HEK293 (cell line): ENCODE data around the gene HOXD10.

ENCODE experiments used
- GLI2 ChIP-seq: fragments of 450-650 bp; formaldehyde crosslinking; IDR thresholded peaks from 2 replicates; pipeline ENCODE4; 2017; ENCODE audit warnings: missing biosample characterization, missing genetic modification characterization, low read depth, borderline replicate concordance
- GLIS2 ChIP-seq: fragments of 450-650 bp; formaldehyde crosslinking; IDR thresholded peaks from 2 replicates; pipeline ENCODE4 v1.5.1; 2016; ENCODE audit warnings: missing biosample characterization, missing genetic modification characterization
- MEIS1 ChIP-seq: sonication (generic); formaldehyde crosslinking; IDR thresholded peaks from 2 replicates; pipeline ENCODE4 v1.8.1; 2022; ENCODE audit warnings: missing genetic modification reagents, mild to moderate bottlenecking, borderline replicate concordance
- SP7 ChIP-seq: fragments of 450-650 bp; formaldehyde crosslinking; IDR thresholded peaks from 2 replicates; pipeline ENCODE4 v1.5.1; 2016; ENCODE audit warnings: missing biosample characterization, missing genetic modification characterization
- ZFHX2 ChIP-seq: fragments of 450-650 bp; formaldehyde crosslinking; conservative IDR thresholded peaks from 2 replicates; pipeline ENCODE4 v1.5.1; 2016; ENCODE audit warnings: missing biosample characterization, missing genetic modification characterization
- ZNF121 ChIP-seq: fragments of 450-650 bp; formaldehyde crosslinking; IDR thresholded peaks from 2 replicates; pipeline ENCODE4 v1.5.1; 2016; ENCODE audit warnings: missing biosample characterization, missing genetic modification characterization
- ZNF146 ChIP-seq: fragments of 450-650 bp; formaldehyde crosslinking; IDR thresholded peaks from 2 replicates; pipeline ENCODE4 v1.5.1; 2016; ENCODE audit warnings: missing biosample characterization, missing genetic modification characterization
- ZNF174 ChIP-seq: fragments of 450-650 bp; formaldehyde crosslinking; IDR thresholded peaks from 2 replicates; pipeline ENCODE4 v1.5.0; 2017; ENCODE audit warnings: missing biosample characterization, mild to moderate bottlenecking, missing genetic modification characterization
- ZNF23 ChIP-seq: fragments of 450-650 bp; formaldehyde crosslinking; IDR thresholded peaks from 2 replicates; pipeline ENCODE4 v1.5.1; 2016; ENCODE audit warnings: missing biosample characterization, missing genetic modification characterization, borderline replicate concordance
- ZNF341 ChIP-seq: fragments of 450-650 bp; formaldehyde crosslinking; IDR thresholded peaks from 2 replicates; pipeline ENCODE4; 2016; ENCODE audit warnings: low read depth, missing biosample characterization, missing genetic modification characterization
- ZNF366 ChIP-seq: fragments of 450-650 bp; formaldehyde crosslinking; conservative IDR thresholded peaks from 2 replicates; pipeline ENCODE4 v1.5.1; 2016; ENCODE audit warnings: missing biosample characterization, missing genetic modification characterization
- ZNF610 ChIP-seq: fragments of 450-650 bp; formaldehyde crosslinking; IDR thresholded peaks from 2 replicates; pipeline ENCODE4 v1.5.1; 2016; ENCODE audit warnings: missing biosample characterization, missing genetic modification characterization, borderline replicate concordance
- ZNF654 ChIP-seq: fragments of 450-650 bp; formaldehyde crosslinking; IDR thresholded peaks from 2 replicates; pipeline ENCODE4 v1.5.1; 2016; ENCODE audit warnings: low read depth, missing biosample characterization, missing genetic modification characterization
- ZNF830 ChIP-seq: fragments of 450-650 bp; IDR thresholded peaks from 2 replicates; pipeline ENCODE4 v1.5.0; 2018; ENCODE audit warnings: missing biosample characterization, missing genetic modification characterization, low read depth, mild to moderate bottlenecking, moderate library complexity
- ZSCAN30 ChIP-seq: fragments of 450-650 bp; IDR thresholded peaks from 2 replicates; pipeline ENCODE4 v1.5.1; 2018; ENCODE audit warnings: missing biosample characterization, mild to moderate bottlenecking, missing genetic modification characterization, moderate library complexity
- TF ChIP-seq, protein P1 (sequence below): fragments of 450-650 bp; formaldehyde crosslinking; IDR thresholded peaks from 2 replicates; pipeline ENCODE4 v1.5.1; 2017; ENCODE audit warnings: missing biosample characterization, missing genetic modification characterization
- TF ChIP-seq, protein P2 (sequence below): fragments of 450-650 bp; formaldehyde crosslinking; IDR thresholded peaks from 2 replicates; pipeline ENCODE4; 2016; ENCODE audit warnings: missing biosample characterization, missing genetic modification characterization
- TF ChIP-seq, protein P3 (sequence below): fragments of 450-650 bp; formaldehyde crosslinking; conservative IDR thresholded peaks from 2 replicates; pipeline ENCODE4 v1.5.1; 2016; ENCODE audit warnings: low read depth, missing biosample characterization, missing genetic modification characterization
- TF ChIP-seq, protein P4 (sequence below): fragments of 450-650 bp; formaldehyde crosslinking; IDR thresholded peaks from 2 replicates; pipeline ENCODE4 v1.5.1; 2016; ENCODE audit warnings: missing biosample characterization, missing genetic modification characterization
- TF ChIP-seq, protein P5 (sequence below): fragments of 450-650 bp; formaldehyde crosslinking; IDR thresholded peaks from 2 replicates; pipeline ENCODE4 v1.5.1; 2016; ENCODE audit warnings: missing biosample characterization, missing genetic modification characterization, borderline replicate concordance
- TF ChIP-seq, protein P6 (sequence below): fragments of 450-650 bp; formaldehyde crosslinking; IDR thresholded peaks from 2 replicates; pipeline ENCODE4 v1.5.1; 2016; ENCODE audit warnings: missing biosample characterization, missing genetic modification characterization
- TF ChIP-seq, protein P7 (sequence below): fragments of 450-650 bp; formaldehyde crosslinking; IDR thresholded peaks from 2 replicates; pipeline ENCODE4 v1.5.1; 2016; ENCODE audit warnings: missing biosample characterization, missing genetic modification characterization, low read depth

The HOXD10 gene

DNA sequence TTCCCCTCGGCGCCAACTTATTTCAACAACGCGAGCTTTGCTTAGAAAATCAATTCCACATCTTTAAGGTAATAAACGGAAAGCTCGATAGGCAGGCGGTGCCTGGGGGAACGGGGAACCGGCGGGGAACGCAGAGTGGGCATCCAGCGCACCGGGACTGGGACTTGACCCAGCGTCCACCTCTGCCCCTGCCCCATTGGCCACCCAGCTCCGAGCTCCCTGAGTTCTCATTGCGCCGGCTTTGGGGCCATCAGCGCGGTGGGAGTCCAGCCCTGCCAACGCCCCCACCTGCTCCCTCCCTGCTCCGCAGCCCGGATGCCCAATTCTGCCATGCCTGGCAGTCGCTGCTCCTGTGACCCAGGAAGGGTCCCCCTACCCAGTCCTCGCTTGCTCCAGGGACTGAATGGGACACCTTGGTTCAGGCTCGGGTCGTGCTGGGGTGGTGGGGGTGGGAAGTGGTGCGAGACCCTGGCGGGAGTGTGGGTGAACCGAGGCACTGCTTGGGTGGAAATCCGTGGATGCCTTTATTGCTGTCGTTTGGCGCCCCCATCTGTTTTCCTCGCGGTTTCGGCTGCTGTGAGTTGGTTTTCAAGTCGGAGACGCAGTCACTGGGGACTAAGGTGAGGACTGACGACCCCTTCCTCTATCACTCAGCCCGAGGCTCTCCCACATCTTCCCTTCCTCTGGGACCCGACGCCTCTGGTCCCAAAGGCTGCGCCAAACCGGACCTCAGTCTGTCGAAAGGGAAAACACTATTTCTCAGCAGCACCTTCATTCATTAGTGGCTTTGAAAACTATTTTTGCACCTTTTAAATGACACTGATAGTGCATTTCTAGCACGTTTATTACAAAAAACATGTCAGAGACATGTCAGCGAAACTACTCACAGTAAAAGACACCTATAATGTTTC, 30.5 kb upstream of the HOXD10 start (continued):
- no peak for TF ChIP-seq ZNF23 (tag by site-specific recombination)
- TF ChIP-seq SP7 (tag by site-specific recombination) = no peak
- TF ChIP-seq GLIS2 = peak; percentile 39; the same call in 1 of the 2 replicates
- TF ChIP-seq ZSCAN30 = no peak
- TF ChIP-seq ZNF341 (tag by site-specific recombination) = no peak
- TF ChIP-seq ZNF366 (tag by site-specific recombination) = no peak
- no peak for TF ChIP-seq ZNF610 (tag by site-specific recombination)
- peak; percentile 82 for TF ChIP-seq ZNF654 (tag by site-specific recombination)
- TF ChIP-seq, protein P1, sequence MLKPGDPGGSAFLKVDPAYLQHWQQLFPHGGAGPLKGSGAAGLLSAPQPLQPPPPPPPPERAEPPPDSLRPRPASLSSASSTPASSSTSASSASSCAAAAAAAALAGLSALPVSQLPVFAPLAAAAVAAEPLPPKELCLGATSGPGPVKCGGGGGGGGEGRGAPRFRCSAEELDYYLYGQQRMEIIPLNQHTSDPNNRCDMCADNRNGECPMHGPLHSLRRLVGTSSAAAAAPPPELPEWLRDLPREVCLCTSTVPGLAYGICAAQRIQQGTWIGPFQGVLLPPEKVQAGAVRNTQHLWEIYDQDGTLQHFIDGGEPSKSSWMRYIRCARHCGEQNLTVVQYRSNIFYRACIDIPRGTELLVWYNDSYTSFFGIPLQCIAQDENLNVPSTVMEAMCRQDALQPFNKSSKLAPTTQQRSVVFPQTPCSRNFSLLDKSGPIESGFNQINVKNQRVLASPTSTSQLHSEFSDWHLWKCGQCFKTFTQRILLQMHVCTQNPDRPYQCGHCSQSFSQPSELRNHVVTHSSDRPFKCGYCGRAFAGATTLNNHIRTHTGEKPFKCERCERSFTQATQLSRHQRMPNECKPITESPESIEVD (tag by site-specific recombination) = no peak
- no peak for TF ChIP-seq ZNF121 (tag by site-specific recombination)
- no peak for TF ChIP-seq MEIS1
- TF ChIP-seq, protein P2, sequence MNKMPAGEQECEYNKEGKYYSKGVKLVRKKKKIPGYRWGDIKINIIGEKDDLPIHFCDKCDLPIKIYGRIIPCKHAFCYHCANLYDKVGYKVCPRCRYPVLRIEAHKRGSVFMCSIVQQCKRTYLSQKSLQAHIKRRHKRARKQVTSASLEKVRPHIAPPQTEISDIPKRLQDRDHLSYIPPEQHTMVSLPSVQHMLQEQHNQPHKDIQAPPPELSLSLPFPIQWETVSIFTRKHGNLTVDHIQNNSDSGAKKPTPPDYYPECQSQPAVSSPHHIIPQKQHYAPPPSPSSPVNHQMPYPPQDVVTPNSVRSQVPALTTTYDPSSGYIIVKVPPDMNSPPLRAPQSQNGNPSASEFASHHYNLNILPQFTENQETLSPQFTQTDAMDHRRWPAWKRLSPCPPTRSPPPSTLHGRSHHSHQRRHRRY (tag by site-specific recombination) = no peak
- TF ChIP-seq, protein P3, sequence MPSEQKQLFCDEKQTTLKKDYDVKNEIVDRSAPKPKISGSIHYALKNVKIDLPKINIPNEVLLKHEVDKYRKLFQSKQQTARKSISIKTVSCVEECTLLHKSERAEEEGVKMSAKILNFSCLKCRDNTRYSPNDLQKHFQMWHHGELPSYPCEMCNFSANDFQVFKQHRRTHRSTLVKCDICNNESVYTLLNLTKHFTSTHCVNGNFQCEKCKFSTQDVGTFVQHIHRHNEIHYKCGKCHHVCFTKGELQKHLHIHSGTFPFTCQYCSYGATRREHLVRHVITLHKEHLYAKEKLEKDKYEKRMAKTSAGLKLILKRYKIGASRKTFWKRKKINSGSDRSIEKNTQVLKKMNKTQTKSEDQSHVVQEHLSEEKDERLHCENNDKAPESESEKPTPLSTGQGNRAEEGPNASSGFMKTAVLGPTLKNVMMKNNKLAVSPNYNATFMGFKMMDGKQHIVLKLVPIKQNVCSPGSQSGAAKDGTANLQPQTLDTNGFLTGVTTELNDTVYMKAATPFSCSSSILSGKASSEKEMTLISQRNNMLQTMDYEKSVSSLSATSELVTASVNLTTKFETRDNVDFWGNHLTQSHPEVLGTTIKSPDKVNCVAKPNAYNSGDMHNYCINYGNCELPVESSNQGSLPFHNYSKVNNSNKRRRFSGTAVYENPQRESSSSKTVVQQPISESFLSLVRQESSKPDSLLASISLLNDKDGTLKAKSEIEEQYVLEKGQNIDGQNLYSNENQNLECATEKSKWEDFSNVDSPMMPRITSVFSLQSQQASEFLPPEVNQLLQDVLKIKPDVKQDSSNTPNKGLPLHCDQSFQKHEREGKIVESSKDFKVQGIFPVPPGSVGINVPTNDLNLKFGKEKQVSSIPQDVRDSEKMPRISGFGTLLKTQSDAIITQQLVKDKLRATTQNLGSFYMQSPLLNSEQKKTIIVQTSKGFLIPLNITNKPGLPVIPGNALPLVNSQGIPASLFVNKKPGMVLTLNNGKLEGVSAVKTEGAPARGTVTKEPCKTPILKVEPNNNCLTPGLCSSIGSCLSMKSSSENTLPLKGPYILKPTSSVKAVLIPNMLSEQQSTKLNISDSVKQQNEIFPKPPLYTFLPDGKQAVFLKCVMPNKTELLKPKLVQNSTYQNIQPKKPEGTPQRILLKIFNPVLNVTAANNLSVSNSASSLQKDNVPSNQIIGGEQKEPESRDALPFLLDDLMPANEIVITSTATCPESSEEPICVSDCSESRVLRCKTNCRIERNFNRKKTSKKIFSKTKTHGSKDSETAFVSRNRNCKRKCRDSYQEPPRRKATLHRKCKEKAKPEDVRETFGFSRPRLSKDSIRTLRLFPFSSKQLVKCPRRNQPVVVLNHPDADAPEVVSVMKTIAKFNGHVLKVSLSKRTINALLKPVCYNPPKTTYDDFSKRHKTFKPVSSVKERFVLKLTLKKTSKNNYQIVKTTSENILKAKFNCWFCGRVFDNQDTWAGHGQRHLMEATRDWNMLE (tag by site-specific recombination) = no peak
- no peak for TF ChIP-seq GLI2 (tag by site-specific recombination)
- TF ChIP-seq ZNF174 (tag by site-specific recombination) = no peak
- no peak for TF ChIP-seq ZNF146 (tag by site-specific recombination)
- no peak for TF ChIP-seq ZNF830 (tag by site-specific recombination)
- TF ChIP-seq, protein P4, sequence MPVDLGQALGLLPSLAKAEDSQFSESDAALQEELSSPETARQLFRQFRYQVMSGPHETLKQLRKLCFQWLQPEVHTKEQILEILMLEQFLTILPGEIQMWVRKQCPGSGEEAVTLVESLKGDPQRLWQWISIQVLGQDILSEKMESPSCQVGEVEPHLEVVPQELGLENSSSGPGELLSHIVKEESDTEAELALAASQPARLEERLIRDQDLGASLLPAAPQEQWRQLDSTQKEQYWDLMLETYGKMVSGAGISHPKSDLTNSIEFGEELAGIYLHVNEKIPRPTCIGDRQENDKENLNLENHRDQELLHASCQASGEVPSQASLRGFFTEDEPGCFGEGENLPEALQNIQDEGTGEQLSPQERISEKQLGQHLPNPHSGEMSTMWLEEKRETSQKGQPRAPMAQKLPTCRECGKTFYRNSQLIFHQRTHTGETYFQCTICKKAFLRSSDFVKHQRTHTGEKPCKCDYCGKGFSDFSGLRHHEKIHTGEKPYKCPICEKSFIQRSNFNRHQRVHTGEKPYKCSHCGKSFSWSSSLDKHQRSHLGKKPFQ (tag by site-specific recombination) = no peak
- TF ChIP-seq, protein P5, sequence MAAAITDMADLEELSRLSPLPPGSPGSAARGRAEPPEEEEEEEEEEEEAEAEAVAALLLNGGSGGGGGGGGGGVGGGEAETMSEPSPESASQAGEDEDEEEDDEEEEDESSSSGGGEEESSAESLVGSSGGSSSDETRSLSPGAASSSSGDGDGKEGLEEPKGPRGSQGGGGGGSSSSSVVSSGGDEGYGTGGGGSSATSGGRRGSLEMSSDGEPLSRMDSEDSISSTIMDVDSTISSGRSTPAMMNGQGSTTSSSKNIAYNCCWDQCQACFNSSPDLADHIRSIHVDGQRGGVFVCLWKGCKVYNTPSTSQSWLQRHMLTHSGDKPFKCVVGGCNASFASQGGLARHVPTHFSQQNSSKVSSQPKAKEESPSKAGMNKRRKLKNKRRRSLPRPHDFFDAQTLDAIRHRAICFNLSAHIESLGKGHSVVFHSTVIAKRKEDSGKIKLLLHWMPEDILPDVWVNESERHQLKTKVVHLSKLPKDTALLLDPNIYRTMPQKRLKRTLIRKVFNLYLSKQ (tag by site-specific recombination) = no peak
- TF ChIP-seq, protein P6, sequence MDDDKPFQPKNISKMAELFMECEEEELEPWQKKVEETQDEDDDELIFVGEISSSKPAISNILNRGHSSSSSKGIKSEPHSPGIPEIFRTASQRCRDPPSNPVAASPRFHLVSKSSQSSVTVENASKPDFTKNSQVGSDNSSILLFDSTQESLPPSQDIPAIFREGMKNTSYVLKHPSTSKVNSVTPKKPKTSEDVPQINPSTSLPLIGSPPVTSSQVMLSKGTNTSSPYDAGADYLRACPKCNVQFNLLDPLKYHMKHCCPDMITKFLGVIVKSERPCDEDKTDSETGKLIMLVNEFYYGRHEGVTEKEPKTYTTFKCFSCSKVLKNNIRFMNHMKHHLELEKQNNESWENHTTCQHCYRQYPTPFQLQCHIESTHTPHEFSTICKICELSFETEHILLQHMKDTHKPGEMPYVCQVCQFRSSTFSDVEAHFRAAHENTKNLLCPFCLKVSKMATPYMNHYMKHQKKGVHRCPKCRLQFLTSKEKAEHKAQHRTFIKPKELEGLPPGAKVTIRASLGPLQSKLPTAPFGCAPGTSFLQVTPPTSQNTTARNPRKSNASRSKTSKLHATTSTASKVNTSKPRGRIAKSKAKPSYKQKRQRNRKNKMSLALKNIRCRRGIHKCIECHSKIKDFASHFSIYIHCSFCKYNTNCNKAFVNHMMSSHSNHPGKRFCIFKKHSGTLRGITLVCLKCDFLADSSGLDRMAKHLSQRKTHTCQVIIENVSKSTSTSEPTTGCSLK = no peak
- TF ChIP-seq ZFHX2 (tag by site-specific recombination) = peak; percentile 74
- TF ChIP-seq, protein P7, sequence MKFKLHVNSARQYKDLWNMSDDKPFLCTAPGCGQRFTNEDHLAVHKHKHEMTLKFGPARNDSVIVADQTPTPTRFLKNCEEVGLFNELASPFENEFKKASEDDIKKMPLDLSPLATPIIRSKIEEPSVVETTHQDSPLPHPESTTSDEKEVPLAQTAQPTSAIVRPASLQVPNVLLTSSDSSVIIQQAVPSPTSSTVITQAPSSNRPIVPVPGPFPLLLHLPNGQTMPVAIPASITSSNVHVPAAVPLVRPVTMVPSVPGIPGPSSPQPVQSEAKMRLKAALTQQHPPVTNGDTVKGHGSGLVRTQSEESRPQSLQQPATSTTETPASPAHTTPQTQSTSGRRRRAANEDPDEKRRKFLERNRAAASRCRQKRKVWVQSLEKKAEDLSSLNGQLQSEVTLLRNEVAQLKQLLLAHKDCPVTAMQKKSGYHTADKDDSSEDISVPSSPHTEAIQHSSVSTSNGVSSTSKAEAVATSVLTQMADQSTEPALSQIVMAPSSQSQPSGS (tag by site-specific recombination) = no peak
